Skeletal muscle satellite cell (primary cell): Measurements from ENCODE around the gene IL4R.

Experiments
- H3K27me3 ChIP-seq: 2 replicates; pipeline ENCODE4 v1.7.0; 2013; ENCODE audit warnings: low read length; ENCODE audit not compliant: control insufficient read depth, insufficient read depth
- H3K36me3 ChIP-seq: 2 replicates; pipeline ENCODE4 v1.7.0; 2013; ENCODE audit warnings: mild to moderate bottlenecking, control low read depth, low read length; ENCODE audit not compliant: insufficient read depth
- H3K4me1 ChIP-seq: 2 replicates; pipeline ENCODE4 v1.7.0; 2013; ENCODE audit warnings: low read length; ENCODE audit not compliant: control insufficient read depth, insufficient read depth
- H3K4me2 ChIP-seq: 2 replicates; pipeline ENCODE4 v1.7.0; 2013; ENCODE audit warnings: mild to moderate bottlenecking, low read length
- H3K4me3 ChIP-seq: 2 replicates; pipeline ENCODE4 v1.7.0; 2013; ENCODE audit warnings: low read length
- H3K9ac ChIP-seq: 2 replicates; pipeline ENCODE4 v1.7.0; 2013; ENCODE audit warnings: mild to moderate bottlenecking, low read depth, low read length, moderate library complexity
- H3K9me3 ChIP-seq: replicated peaks from 2 replicates; pipeline ENCODE4 v1.7.0; 2013; ENCODE audit warnings: mild to moderate bottlenecking, control low read depth, low read length

The IL4R gene

GRCh38 chr16:27317738-27318391 is 4.1 kb downstream of the IL4R start:
- no peaks in the 10 kb centered on the region for H3K27me3 ChIP-seq
- H3K4me3 ChIP-seq, result no peak overlapping the region
- no peak overlapping the region for H3K9ac ChIP-seq
- peaks cover 28% of the 10 kb centered on the region for H3K4me1 ChIP-seq
- H3K9me3 ChIP-seq, result no peaks in the 10 kb centered on the region
- H3K36me3 ChIP-seq, result no peaks in the 10 kb centered on the region
- no peak overlapping the region for H3K4me2 ChIP-seq

DNA sequence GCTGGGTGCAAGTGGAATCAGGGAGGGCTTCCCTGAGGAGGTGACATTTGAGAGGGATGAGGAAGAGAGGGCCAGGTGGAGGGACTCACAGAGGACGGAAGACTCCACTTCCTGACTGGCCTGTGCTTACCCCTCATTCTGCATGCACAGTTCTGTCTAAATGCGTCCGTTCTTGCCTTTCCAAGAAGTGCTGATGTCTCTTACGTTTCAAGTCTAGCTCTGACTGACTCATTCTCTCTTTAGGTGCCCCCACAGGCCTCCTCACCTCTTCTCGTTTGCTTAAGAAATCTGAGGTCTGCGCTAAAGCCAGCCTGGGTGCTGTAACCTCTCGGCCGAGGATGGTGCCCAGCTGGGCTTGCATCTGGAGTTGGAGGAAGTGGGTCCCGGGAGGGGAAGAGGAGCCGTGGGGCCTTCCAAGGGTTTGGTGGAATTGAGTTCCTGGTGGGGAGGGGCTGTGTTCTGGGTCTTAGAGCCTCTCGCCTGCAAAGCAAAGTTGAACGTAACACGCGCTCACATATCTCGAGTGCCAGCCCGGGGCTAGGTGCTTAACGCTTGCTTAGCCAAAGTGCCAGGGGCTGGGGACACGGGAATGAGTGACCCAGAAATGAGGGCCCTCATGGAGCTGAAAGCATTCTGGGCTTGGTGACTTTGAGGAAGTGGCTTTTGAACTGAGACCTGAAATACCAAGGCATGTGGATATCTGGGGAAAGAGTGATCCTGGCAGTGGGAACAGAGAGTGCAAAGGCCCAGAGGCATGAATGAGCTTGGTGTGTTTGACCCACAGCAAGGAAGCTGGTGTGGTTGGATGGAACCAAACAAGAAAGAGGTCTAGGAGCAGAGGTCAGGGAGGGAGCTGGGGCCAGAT is 4.8 kb downstream of the IL4R start:
- Histone ChIP-seq H3K36me3 (no peaks in the 10 kb centered on the region), H3K27me3 (no peaks in the 10 kb centered on the region), H3K9me3 (no peaks in the 10 kb centered on the region), H3K4me3 (no peak overlapping the region), H3K4me2 (no peak overlapping the region), H3K4me1 (peaks cover 23% of the 10 kb centered on the region), H3K9ac (no peak overlapping the region)

GRCh38 chr16:27319257-27319965 is 5.6 kb downstream of the IL4R start:
- Histone ChIP-seq H3K4me3 (no peak overlapping the region), H3K4me1 (peaks cover 23% of the 10 kb centered on the region), H3K9ac (no peak overlapping the region), H3K9me3 (no peaks in the 10 kb centered on the region), H3K4me2 (no peak overlapping the region), H3K36me3 (no peaks in the 10 kb centered on the region), H3K27me3 (no peaks in the 10 kb centered on the region)

GRCh38 chr16:27320261-27321012 is 6.7 kb downstream of the IL4R start:
- no peak overlapping the region for H3K4me2 ChIP-seq
- no peaks in the 10 kb centered on the region for H3K9me3 ChIP-seq
- H3K36me3 ChIP-seq, result no peaks in the 10 kb centered on the region
- H3K4me1 ChIP-seq, result peaks cover 16% of the 10 kb centered on the region
- no peak overlapping the region for H3K9ac ChIP-seq
- H3K4me3 ChIP-seq, result no peak overlapping the region
- no peaks in the 10 kb centered on the region for H3K27me3 ChIP-seq

DNA sequence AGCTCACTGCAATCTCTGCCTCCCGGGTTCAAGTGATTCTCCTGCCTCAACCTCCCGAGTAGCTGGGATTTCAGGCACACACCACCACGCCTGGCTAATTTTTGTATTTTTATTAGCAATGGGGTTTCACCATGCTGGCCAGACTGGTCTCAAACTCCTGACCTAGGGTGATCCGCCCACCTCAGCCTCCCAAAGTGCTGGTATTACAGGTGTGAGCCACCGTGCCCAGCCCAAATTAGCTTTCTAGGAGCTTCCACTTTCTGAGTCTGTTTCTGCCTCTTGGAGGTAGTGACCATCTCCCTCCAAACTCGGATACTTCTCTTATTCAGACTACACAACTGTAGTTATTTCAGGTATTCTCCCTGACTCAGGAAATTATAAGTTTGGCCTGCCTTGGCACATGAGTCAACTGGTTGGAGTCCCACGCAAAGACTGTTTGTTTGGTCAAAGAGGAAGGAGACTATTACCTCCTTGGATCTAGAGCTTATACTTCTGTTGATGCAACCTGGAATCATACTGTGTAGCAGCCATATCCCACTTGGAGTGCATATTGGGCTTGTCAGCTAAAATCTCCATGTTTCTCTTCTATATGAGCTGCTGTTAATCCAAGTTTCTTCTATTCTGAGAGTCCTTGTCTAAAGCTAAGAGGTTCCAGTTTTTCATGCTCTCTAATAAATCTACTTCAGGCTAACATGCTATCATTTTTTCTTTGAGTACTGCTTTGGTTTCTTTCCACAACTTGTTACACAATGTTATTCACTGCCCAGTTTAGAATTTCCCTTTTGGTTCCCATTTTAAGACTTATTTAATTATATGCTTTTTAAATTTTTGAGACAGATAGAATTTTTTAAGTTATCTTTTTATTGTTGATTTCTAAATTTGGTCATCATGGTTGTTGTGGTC is 7.5 kb downstream of the IL4R start:
- H3K4me3 ChIP-seq, result no peak overlapping the region
- H3K4me2 ChIP-seq, result no peak overlapping the region
- no peak overlapping the region for H3K9ac ChIP-seq
- H3K27me3 ChIP-seq, result no peaks in the 10 kb centered on the region
- H3K4me1 ChIP-seq, result peaks cover 10% of the 10 kb centered on the region
- H3K36me3 ChIP-seq, result no peaks in the 10 kb centered on the region
- H3K9me3 ChIP-seq, result no peaks in the 10 kb centered on the region

DNA sequence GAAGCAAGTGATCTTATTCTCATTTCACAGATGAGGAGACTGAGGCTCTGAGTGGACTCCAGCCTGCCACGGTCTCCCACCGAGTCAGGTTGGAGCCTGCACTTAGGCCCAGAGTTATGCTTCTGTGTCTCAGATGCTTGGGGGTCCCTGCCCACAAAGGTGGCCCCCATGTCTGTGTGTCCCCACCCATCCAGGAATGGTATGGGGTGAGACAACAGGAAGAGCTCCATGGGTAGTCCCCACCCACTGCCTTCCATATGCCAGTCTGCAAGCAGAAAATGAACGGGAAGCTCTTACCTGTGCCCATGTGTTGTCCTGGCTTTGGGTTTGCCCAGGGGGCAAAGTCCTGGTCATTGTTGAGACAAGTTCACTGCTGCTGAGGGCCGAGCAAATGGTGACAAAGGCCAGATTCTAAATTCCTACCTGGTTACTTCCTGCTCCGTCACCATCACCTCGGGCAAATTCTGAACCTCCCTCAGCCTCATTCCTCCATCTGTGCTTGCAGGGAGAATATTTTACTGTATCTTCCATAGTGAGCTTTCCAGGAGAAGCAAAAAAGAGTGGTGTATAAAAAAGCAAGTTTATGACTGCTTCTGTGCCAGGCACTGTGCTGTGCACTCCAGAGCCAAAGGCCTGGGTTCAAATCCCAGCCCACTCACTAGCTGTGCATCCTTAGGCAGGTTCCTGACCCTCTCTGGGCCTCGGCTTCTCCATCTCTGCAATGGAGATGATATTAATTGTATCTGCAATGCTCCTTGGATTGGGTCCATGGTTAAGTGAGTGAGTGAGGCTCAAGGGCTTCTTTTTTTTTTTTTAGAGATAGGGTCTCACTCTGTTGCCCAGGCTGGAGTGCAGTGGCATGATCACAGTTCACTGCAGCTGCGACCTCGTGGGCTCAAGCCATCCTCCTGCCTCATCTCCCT is 9.3 kb downstream of the IL4R start:
- Histone ChIP-seq H3K27me3 (no peaks in the 10 kb centered on the region), H3K9me3 (no peaks in the 10 kb centered on the region), H3K9ac (no peak overlapping the region), H3K36me3 (no peaks in the 10 kb centered on the region), H3K4me3 (no peak overlapping the region), H3K4me1 (peaks cover 19% of the 10 kb centered on the region), H3K4me2 (no peak overlapping the region)

DNA sequence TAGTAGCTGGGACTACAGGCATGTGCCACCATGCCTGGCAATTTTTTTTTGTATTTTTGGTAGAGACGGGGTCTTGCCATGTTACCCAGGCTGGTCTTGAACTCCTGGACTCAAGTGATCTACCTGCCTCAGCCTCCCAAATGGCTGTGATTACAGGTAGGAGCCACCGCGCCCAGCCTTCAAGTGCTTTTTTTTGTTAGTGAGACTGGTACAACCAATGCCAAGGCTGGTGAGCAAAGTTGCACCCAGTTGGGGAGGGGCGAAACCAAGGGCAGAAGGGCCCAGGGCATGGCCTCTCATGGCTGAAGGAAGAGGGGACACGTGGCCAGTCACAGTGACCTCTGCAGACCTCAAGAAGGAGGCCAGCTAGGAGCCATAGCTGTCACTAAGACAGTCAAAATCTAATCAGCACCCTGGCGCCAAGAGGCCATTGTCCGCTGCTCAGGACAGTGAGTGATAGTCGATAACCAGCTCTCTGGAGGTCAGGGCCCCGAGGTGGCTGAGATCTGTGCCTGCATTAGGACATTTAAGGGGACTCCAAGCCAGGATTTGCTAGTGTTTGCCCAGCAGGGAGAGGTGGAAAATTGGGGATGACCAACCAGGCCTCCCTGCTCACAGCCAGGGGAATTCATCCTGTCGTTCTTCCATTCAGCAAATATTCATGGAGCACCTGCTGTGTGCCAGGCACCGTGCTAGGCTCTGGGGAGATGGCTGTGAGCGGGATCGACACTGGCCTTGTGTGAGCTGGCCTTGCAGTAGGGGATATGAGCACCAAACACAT is 10.2 kb downstream of the IL4R start:
- Histone ChIP-seq H3K9ac (no peak overlapping the region), H3K27me3 (no peaks in the 10 kb centered on the region), H3K36me3 (no peaks in the 10 kb centered on the region), H3K4me2 (no peak overlapping the region), H3K4me1 (peaks cover 15% of the 10 kb centered on the region), H3K9me3 (no peaks in the 10 kb centered on the region), H3K4me3 (no peak overlapping the region)

DNA sequence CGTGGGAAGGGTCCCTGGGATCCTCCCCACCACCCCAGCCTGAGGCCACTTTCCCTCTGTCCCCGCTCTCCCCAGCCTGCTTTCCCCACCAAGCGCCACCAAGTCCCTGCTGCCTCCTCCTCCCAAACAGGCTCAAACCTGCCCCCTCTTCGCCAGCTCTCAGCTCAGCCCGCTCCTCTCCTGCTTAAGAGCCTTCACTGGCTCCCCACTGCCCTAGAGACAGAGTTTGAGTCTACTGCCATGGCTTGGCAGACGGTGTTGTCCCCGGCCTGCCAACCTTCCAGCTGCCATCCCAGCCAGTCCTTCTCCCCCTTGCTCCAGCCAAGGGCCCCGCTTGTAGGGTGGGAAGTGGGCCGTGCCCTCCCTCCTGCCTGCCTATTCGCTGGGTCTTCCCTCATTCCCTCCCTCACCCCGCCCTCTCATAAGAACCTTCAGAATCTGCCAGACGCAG is 11.1 kb downstream of the IL4R start:
- H3K36me3 ChIP-seq, result no peaks in the 10 kb centered on the region
- no peak overlapping the region for H3K9ac ChIP-seq
- no peaks in the 10 kb centered on the region for H3K9me3 ChIP-seq
- peaks cover 19% of the 10 kb centered on the region for H3K4me1 ChIP-seq
- H3K4me2 ChIP-seq, result no peak overlapping the region
- no peak overlapping the region for H3K4me3 ChIP-seq
- H3K27me3 ChIP-seq, result no peaks in the 10 kb centered on the region

DNA sequence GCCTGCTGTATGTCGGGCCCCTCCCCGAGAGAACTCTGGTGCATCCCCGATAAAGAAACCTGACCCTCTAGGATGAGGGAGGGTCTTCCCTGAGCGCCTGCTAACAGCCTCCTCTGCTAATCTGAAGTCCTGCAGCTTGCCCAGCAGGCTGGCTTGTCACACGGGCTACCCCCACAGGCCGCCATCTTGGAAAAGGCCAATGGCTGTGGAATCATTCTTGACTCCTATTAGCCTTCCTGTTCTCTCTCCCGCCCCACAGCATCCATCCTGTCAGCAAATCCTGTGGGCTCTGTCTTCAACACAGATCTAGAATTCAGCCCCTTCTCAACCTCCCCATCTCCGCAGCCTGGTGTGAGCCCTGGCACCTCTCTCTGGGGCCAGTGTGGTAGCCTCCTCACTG is 12.0 kb downstream of the IL4R start:
- Histone ChIP-seq H3K36me3 (no peaks in the 10 kb centered on the region), H3K4me2 (no peak overlapping the region), H3K4me3 (no peak overlapping the region), H3K27me3 (no peaks in the 10 kb centered on the region), H3K9me3 (no peaks in the 10 kb centered on the region), H3K4me1 (peaks cover 26% of the 10 kb centered on the region), H3K9ac (no peak overlapping the region)
